OCI-LY3 (cell line): Measurements from ENCODE around the gene RAB31.

Experiments
- H2AFZ ChIP-seq: fragments of 200-600, 300-600 bp; shearing (Covaris generic); 2 replicates; pipeline ENCODE4 v1.6.0; 2014; ENCODE audit warnings: antibody characterized with exemption, low read depth, low read length
- H3K27ac ChIP-seq: fragments of 200-600, 300-600 bp; sonication (generic); 2 replicates; pipeline ENCODE4 v1.5.1; 2014; ENCODE audit warnings: mild to moderate bottlenecking, low read length, moderate library complexity, mixed read lengths
- H3K27me3 ChIP-seq: fragments of 200-600, 300-600 bp; sonication (generic); 2 replicates; pipeline ENCODE4 v1.6.1; 2014; ENCODE audit warnings: low read depth, low read length, mixed read lengths
- H3K36me3 ChIP-seq: fragments of 200-600, 300-600 bp; sonication (generic); replicated peaks from 2 replicates; pipeline ENCODE3; 2014; ENCODE audit warnings: low read depth, low read length, mixed read lengths
- H3K4me1 ChIP-seq: fragments of 300-600, 200-600 bp; sonication (generic); 2 replicates; pipeline ENCODE4 v1.6.1; 2014; ENCODE audit warnings: low read length, mixed read lengths
- H3K4me2 ChIP-seq: fragments of 200-600, 300-600 bp; sonication (generic); 2 replicates; pipeline ENCODE4 v1.6.1; 2014; ENCODE audit warnings: low read length, mixed read lengths
- H3K4me3 ChIP-seq: fragments of 300-600, 200-600 bp; sonication (generic); 2 replicates; pipeline ENCODE4 v1.5.1; 2014; ENCODE audit warnings: antibody characterized with exemption, mild to moderate bottlenecking, low read length, moderate library complexity
- H3K79me2 ChIP-seq: fragments of 300-600, 200-600 bp; shearing (Covaris generic); 2 replicates; pipeline ENCODE4 v1.6.1; 2014; ENCODE audit warnings: mild to moderate bottlenecking, low read length, mixed read lengths
- H3K9ac ChIP-seq: fragments of 300-600, 200-600 bp; shearing (Covaris generic); 2 replicates; pipeline ENCODE4 v1.6.0; 2014; ENCODE audit warnings: mild to moderate bottlenecking, low read length, moderate library complexity
- H3K9me3 ChIP-seq: fragments of 200-600, 300-600 bp; shearing (Covaris generic); 2 replicates; pipeline ENCODE4 v1.6.1; 2014; ENCODE audit warnings: low read length, mixed read lengths; ENCODE audit not compliant: insufficient read depth
- H4K20me1 ChIP-seq: fragments of 200-600, 300-600 bp; sonication (generic); 2 replicates; pipeline ENCODE4 v1.6.1; 2016; ENCODE audit warnings: low read length, mixed read lengths; ENCODE audit not compliant: insufficient read depth
- CTCF ChIP-seq: fragments of 200-600, 300-600 bp; sonication (generic); IDR thresholded peaks from 2 replicates; pipeline ENCODE4 v1.5.1; 2014; ENCODE audit warnings: antibody characterized with exemption, low read length, low read depth
- EZH2phosphoT487 ChIP-seq: fragments of 200-600 bp; shearing (Covaris generic); IDR thresholded peaks from 2 replicates; pipeline ENCODE4 v1.6.1; 2018; ENCODE audit warnings: antibody characterized with exemption, mixed run types, low read depth

The RAB31 gene

GRCh38 chr18:9709304-9709877, 1.3 kb downstream of the RAB31 start:
- Histone ChIP-seq H2AFZ (no peak overlapping the region), H3K9me3 (peaks cover 4% of the 10 kb centered on the region; the same call in 1 of the 2 replicates), H4K20me1 (no peaks in the 10 kb centered on the region), H3K4me2 (peak overlapping the region; percentile 28), H3K4me3 (peak overlapping the region; percentile 79), H3K27ac (no peak overlapping the region), H3K27me3 (peaks cover 6% of the 10 kb centered on the region; the same call in 1 of the 2 replicates), H3K36me3 (peaks cover 6% of the 10 kb centered on the region), H3K79me2 (no peaks in the 10 kb centered on the region), H3K9ac (peak overlapping the region; percentile 71; the same call in 1 of the 2 replicates), H3K4me1 (peaks cover 34% of the 10 kb centered on the region)
- TF ChIP-seq EZH2phosphoT487: no peak
- TF ChIP-seq CTCF: no peak

- H3K4me3 ChIP-seq: 0 out of 2 replicates have a peak overlapping the region, but pooled peaks have one; percentile 79
- peak overlapping the region; percentile 28 for H3K4me2 ChIP-seq
- no peaks in the 10 kb centered on the region for H3K79me2 ChIP-seq
- H3K27ac ChIP-seq: no peak overlapping the region
- no peak overlapping the region for H2AFZ ChIP-seq
- H3K9ac ChIP-seq: no peak overlapping the region
- peaks cover 4% of the 10 kb centered on the region; the same call in 1 of the 2 replicates for H3K9me3 ChIP-seq
- H3K4me1 ChIP-seq: peaks cover 31% of the 10 kb centered on the region
- no peak for TF ChIP-seq CTCF
- no peak for TF ChIP-seq EZH2phosphoT487
- no peaks in the 10 kb centered on the region for H3K27me3 ChIP-seq
- peaks cover 6% of the 10 kb centered on the region for H3K36me3 ChIP-seq
- no peaks in the 10 kb centered on the region for H4K20me1 ChIP-seq
Observed at GRCh38 chr18:9710037-9710436, 1.9 kb downstream of the RAB31 start.

- Histone ChIP-seq H3K36me3 (peaks cover 6% of the 10 kb centered on the region), H3K4me2 (peak overlapping the region; percentile 28), H3K9me3 (peaks cover 4% of the 10 kb centered on the region; the same call in 1 of the 2 replicates), H3K27me3 (no peaks in the 10 kb centered on the region), H3K79me2 (no peaks in the 10 kb centered on the region), H2AFZ (no peak overlapping the region), H3K9ac (peak overlapping the region; percentile 34; the same call in 1 of the 2 replicates), H3K4me1 (peaks cover 31% of the 10 kb centered on the region), H4K20me1 (no peaks in the 10 kb centered on the region), H3K4me3 (peak overlapping the region; percentile 13; the same call in 1 of the 2 replicates), H3K27ac (peak overlapping the region; percentile 57)
- no peak for TF ChIP-seq EZH2phosphoT487
- TF ChIP-seq CTCF: no peak
Observed at GRCh38 chr18:9711361-9712129, 3.4 kb downstream of the RAB31 start.

- peaks cover 34% of the 10 kb centered on the region for H3K4me1 ChIP-seq
- peaks cover 4% of the 10 kb centered on the region; the same call in 1 of the 2 replicates for H3K9me3 ChIP-seq
- peak overlapping the region; percentile 28 for H3K4me2 ChIP-seq
- H3K4me3 ChIP-seq: no peak overlapping the region; the same call in 1 of the 2 replicates
- H3K27me3 ChIP-seq: no peaks in the 10 kb centered on the region
- peaks cover 6% of the 10 kb centered on the region for H3K36me3 ChIP-seq
- peak overlapping the region; percentile 46; the same call in 1 of the 2 replicates for H3K27ac ChIP-seq
- TF ChIP-seq EZH2phosphoT487 (no peak), CTCF (no peak)
- no peaks in the 10 kb centered on the region for H3K79me2 ChIP-seq
- H4K20me1 ChIP-seq: no peaks in the 10 kb centered on the region
- no peak overlapping the region for H2AFZ ChIP-seq
- H3K9ac ChIP-seq: peak overlapping the region; percentile 34; the same call in 1 of the 2 replicates
Observed at GRCh38 chr18:9712130-9712577, 4.1 kb downstream of the RAB31 start.
